NCI-H446 (cell line): ENCODE data around the gene SMCO2.

ENCODE experiments used
- DNase-seq, 2 experiments: peaks; one replicate each; lab custom pipeline; 2025; lab: John Stamatoyannopoulos, UW

SMCO2 gene

GRCh38 chr12:27551172-27551840, 104.8 kb downstream of the SMCO2 start:
- no peak for DNase-seq
